ENCODE data around the gene ST3GAL4. TPM values are rescaled to one million over a fixed set of nuclear protein-coding genes. Genes with fewer than 3 reads are reported as not detected.

Gene ST3GAL4
- total RNA-seq, 1 donor from 2014 or later = 26.2 TPM

GRCh38 chr11:126462422-126462821, 106.9 kb downstream of the ST3GAL4 start:
- H3K4me1 ChIP-seq = peaks cover 30% of the 10 kb centered on the region
- no peak overlapping the region for H3K4me3 ChIP-seq
- H3K27me3 ChIP-seq (ENCODE audit: low read depth) = no peaks in the 10 kb centered on the region
- DNase-seq = no peak
- intact Hi-C loops (cut with DNase I) = no loop called here
- no peaks in the 10 kb centered on the region for H3K36me3 ChIP-seq
- H3K27ac ChIP-seq = no peak overlapping the region
- no peak for TF ChIP-seq CTCF (IDR thresholded peaks at IDR 0.05)
- no peak for ATAC-seq
- H3K9me3 ChIP-seq = no peaks in the 10 kb centered on the region

Other genes starting within 250 kb of the ST3GAL4 start
- gene RPUSD4, start 144.0 kb upstream of the ST3GAL4 start, total RNA-seq = 25.8 TPM
- 35.2 TPM for gene FAM118B, start 143.9 kb upstream of the ST3GAL4 start, total RNA-seq
- 108 TPM for gene SRPRA, start 86.8 kb upstream of the ST3GAL4 start, total RNA-seq
- gene FOXRED1, start 86.5 kb upstream of the ST3GAL4 start, total RNA-seq = 16.6 TPM
- 15.2 TPM for gene TIRAP, start 72.6 kb upstream of the ST3GAL4 start, total RNA-seq
- gene DCPS, start 51.6 kb upstream of the ST3GAL4 start, total RNA-seq = 14.7 TPM